IPS DF 19.7 (cell line): ENCODE results near the gene REG4.
"Not testable (repeated sequence)": the region's sequence is repeated elsewhere in the genome, so short reads cannot be mapped to it uniquely, and the experiment has no call there.

Source experiments
- DNase-seq: peaks from one replicate; pipeline ENCODE4 v3.0.0-alpha.2; 2013; ENCODE audit warnings: low read depth, low spot score

The REG4 gene

DNA sequence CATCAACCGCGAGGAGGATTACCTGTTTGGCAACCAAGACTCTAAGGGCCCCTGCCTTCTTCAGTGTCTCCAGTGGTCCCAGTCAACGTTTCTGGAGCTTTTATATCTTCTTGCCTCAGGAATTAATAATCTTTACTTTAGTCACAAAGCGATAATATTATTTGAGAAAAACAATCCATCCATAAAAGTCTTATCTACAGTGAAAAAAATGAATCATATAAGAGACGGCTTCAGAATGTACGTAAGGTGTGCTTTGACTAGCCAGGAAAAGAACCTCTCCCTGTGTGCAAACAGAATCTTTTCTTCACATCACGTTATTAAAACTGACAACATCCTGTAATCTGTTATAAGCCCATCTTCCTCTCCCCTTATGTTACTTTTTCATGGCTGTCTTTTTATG lies at the start of gene REG4:
Gene REG4 (minus strand): TSS at position 74 of the 400 bp plus-strand sequence. CDS start 2,691 bp downstream, outside the sequence.
- DNase-seq, result no peak

DNA sequence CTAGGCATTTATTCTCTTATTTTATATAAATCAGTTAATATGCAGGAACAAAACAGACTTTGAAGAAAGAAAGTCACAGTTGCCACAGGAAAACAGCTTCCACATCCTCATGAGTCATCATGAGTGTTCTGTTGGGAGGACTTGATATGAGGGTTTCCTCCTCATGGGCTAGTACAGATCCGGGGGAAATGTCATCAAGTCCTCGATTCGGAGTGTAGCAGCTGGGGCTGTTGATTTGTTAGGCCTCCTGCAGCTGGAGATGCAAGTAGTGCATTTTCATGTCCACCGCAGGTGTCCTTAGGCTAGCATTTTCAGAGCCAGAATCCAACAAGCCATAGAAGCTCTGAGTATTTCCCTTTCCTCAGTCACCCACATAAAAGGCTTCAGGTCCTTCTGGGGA lies 48.4 kb upstream of the REG4 start:
- no peak for DNase-seq

DNA sequence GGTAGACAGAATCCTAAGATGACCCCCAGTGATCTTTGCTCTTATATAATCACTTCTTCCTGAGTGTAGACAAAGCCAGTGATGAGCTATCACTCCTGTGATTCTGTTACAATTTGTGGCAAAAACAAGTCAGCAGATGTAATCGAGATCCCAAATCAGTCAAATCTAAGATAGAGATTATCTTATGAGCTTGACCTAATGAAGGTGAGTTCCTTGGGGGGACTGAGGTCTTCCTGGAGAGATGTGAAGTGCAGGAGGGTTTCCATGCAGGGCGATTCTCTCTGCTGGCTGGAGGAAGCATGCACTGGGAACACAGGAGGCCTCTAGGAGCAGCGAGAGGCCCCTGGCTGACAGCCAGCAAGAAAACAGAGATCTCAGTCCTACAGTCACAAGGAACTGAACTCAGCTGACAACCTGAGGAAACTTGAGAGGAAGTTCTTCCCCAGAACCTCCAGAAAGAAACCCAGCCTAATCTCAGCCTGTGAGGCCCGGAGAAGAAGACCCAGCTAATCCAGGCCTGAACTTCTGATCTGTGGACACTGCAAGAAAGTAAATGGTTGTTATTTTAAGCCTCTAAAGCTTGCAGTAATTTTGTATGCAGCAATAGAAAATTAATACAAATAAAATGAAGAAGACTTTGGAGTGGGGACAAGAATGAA lies 47.4 kb upstream of the REG4 start:
- not testable (repeated sequence) for DNase-seq

DNA sequence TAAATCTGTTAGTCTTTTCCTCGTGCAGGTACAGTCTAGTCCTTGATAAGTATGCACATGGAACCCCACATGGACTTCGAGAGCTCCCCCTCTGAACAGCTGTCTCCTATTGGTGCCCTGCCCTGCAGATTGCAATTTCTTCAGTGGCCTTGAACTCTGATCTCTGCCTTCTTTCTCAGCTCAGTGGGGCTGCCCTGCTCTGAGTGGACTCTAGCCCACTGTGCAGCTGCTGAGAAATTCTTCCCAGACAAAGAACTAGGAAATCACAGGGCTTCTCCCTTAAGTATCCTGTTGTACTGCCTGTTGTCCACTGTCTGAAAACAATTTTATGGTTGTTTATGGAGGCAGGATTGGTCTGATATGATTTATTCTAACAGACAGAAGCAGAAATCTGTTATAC lies 46.9 kb upstream of the REG4 start:
- no peak for DNase-seq

DNA sequence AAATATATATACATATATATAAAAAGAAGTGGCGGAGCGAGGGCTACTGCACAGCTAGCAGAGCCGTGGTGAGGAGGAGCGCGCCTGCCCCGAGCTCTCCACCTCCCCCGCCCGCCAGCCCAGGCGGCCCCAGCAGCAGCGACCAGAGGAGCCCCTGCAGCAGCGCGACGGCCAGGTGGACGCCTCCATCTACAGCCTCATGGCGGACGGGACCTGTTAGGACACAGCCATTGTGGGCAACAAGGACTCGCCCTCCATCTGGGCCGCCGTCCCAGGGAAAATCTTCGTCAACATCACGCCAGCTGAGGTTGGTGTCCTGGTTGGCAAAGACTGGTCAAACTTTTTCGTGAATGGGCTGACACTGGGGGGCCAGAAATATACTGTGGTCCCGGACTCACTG lies 41.9 kb upstream of the REG4 start:
- DNase-seq, result no peak

DNA sequence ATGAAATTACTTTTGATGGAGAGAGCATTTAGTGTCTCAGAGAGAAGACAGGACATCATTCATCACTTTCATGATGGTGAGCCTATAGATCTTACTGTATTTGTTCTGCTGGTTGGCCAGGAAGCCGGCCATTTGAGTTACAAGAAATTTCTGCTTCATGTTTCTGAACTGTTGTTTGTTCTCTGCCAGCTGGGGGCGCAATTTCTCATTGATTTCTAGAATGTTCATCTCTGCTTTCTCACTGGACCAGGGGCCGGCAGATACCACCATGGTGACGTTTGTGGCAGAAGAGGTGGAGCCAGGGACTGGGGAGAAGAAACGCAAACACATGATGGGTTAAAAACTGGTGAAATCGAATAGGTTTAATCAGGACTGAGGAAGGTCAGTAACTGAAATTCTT lies 32.9 kb upstream of the REG4 start:
- DNase-seq, result not testable (repeated sequence)

DNA sequence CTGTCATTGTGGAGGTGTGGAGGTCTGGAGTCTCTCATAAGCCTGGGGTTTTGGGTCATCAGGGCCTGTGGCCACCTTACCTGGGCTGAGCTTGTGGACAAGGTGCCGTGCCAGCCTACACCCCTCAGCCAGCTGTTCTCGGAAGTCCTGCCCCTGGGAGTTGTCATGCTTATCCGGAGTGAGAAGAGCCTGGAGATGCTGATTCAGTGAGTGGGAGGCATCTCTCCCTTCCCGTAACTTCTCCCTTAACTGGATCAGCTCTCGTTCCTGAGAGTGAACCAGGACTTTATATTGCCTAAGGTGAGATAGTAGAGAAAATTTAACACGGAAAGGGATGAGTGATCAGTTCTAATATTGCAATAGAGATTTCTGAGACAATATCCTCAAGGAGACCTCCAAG lies 30.0 kb upstream of the REG4 start:
- DNase-seq, result no peak

DNA sequence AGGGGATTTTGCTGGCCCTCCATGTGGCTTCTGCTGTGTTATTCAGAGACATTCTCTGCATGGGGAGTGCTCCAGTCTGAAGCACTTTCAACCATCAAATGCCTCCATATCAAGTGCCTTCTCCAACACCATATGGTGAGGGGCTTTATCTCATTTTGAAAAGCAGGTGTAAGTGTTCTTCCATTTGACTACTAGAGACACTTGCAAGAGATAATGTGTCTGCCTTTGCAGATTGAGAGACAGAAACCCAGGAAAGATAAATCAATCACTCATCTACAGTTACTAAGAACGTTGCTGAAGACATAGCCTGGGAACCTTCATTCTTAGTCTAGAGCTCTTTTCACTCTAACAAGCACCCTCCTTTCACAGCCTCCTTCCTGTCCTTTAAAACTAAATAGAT lies 29.5 kb upstream of the REG4 start:
- DNase-seq, result no peak

DNA sequence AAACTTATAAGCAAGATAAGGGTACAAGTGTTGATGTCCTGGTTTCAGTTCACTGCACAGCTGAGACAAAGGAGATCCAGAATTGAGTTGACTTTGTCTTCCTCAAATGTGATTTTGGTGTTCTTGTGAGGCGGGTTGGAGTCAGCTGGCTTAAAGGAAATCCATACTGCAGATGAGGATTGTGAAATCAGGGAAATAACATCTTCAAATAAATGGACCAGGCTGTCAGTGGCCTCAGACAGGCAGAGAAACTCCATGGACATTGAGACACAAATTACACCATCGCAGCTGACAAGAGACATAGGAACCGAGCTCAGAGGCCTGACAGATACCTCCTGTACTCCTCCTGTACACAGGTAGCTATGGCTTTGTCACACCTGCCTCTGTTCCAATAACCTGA lies 27.0 kb upstream of the REG4 start:
- DNase-seq, result no peak

DNA sequence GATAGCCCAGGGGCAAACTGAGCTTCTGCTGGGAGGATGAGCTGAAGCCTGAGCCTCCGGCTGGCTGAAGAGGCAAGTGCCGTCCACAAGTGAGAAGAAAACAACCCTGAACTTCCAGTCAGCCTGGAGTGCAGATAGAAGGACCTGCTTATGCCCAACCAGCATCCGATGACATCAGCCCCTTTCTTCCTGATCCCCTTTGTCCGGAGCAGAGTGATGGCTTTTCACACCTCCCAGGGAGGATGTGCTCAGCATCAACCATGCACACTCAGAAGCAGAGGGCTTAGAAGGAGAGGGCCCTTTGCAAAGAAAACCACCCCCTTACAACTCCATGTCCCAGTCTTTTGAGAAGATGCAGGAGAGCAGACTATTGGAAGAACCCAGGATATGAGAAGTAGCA lies 23.7 kb upstream of the REG4 start:
- DNase-seq, result no peak

DNA sequence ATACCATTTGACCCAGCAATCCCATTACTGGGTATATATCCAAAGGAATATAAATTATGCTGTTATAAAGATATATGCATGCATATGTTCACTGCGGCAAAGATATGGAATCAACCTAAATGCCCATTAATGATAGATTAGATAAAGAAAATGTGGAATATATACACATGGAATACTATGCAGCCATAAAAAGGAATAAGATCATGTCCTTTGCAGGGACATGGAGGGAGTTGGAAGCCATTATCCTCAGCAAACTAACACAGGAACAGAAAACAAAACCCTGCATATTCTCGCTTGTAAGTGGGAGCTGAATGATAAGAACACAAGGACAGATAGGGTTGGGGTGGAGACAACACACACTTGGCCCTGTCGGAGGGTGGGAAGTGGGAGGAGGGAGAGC lies 19.8 kb upstream of the REG4 start:
- no peak for DNase-seq

DNA sequence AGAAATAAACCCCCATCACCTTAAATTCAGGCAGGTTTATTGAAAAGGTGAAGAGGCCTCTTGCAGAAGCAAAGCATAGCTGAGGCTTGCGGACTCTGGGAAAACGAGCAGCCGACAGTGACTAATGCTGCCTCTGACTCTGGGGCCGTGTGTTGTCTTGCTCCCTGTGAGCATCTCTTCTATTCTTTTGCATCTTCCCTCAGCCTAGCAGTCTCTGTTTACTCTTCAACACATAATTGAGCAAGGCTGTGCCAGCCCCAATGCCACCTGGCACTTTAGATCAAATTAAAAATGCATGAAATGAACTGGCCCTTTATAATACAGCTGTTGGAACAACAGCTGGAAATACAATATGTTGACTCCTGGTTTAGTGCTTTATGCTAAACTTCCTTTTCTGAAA lies 18.4 kb upstream of the REG4 start:
- no peak for DNase-seq

DNA sequence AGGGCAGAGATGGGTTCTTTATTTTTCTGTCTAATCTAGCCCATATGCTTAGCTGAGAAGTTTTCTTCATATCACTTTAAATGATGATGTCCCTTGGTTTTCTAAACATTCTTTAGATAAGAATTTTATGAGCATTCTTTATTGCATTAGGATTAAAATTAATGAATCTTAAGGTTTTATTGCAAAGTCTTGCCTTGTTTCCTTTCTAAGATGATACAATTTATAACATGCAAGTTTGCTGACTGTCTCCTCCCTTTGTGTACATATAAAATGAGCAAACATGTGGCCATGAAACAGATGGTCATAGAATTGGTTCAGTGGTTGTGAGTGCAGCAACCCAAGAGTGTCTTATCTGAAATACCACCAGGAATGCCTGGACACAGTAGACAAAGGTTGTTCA lies 17.7 kb upstream of the REG4 start:
- not testable (repeated sequence) for DNase-seq

DNA sequence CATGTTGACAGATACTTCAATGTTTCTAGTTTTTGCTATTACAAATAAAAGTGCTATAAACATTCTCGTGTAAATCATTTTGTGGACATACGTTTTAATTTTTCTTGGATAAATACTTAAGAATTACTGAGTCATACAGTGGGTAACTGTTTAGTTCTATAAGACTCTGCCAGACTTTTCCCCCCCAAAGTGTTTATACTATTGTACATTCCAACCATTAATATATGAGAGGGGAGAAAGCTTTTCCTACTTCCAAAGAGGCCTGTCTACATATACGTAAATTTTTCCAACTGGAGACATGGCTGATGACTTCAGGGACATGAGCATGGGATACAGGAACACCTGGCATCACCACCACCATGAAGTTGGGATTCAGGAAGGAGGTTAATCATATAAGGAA lies 17.0 kb upstream of the REG4 start:
- no peak for DNase-seq

DNA sequence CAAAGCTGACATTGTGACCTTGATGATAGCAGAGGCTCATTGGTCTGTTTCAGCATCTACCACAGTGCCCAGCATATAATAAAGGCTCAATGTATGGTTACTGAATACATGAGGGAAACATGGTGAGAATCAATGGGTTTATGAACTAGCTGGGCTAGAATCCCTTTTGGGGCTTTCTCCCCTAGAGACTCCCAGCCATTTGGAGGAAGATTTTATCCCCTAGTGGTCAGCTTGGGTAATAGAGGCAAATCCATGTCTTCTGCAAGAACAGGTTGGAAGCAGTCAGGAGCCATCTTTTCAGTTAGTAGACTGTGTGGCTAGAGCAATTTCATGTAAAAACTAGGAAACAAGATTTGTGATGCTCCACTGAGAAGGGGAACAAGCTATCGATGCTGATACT lies 15.8 kb upstream of the REG4 start:
- peak; percentile 12 for DNase-seq

DNA sequence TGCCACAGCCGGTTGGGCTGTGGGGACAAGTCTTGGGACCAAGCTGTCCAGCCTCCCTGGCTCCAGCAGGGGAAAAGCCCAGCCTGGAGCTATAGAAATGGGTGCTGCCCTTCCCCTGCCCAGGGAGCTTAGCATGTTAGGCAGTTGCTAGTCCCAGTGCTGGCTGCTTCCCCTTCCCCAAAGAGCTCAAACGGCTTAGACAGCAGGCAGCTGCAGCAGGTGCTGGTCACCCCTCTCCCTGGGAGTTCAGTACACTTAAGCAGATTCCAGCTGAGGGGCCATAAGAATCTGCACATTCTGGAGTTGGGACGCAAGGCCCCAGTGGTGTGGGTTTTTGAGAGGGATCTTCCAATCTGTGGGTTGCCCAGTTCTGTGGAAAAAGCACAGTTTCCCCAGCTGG lies 11.1 kb upstream of the REG4 start:
- DNase-seq, result no peak

DNA sequence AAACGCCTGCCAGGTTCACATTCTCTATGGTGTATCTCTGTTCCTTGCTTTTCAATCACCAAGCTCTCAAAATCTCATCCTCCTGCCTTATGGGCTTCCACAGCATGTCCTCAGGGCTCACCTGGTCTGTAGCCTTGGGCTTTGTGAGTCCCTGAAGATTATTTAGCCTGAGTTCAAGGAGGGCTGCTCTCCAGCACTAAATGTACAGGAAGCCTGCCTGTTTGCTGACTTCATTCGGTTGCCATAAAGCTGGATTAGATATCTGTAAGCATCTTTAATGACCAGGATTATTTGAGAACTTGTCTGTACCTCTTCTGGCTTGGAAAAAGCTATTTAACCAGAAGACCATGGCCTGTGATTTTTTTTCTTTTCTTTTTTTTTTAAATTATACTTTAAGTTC lies 6.9 kb upstream of the REG4 start:
- DNase-seq, result no peak

DNA sequence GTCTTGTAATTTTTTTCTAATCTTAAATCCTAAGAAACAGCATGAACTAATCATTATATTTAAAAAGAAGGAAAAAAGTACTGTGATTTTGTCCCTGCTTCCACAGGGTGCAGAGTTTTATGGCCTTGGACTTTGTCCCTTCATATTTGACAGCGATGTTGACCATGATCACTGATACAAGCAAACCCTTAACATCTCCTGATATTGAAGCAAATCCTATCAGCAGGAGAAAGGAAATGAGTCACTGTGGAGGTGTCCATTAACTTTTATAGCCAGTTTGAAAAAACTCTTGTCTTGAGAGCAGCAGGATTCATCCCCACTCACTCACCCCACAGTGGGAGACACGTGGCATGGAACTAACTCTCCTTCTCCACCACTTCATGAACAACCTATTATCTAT lies 5.1 kb upstream of the REG4 start:
- DNase-seq, result no peak

DNA sequence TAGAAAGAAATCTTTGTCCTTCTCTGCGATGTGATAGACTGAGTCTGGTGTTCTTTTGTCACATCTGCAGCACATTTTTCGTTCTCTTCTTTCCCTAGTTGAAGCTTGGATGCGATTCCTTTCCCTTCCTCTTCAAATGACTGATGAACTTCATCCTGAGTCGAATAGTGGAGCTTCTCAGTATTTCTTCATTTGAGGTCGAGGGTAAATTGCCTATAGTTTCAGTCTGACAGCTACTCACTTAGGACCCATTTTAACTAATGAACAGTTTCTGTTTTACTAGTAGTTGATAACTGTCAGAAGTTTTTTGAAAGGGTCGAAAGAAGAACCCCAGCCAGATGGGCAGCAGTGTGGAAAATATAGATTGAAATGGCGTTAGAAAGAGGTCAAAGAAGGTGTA lies 4.7 kb upstream of the REG4 start:
- DNase-seq, result no peak

DNA sequence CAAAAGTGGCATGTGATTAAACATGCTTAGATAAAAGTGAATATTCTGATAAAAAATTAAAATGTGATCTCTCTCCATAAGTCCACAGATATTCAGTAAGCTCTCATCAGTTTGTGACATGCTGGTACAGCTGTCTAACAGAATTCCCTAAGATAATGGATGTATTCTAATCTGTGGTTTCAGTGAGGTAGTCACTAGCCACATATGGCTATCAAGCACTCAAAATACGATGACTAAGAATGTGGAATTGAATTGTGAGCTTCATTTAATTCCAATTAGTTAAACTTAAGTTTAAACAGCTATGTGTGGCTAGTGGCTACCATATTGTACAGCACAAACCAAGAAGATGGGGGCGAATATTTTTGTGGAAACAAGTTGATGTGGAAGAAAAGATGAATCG lies 4.1 kb upstream of the REG4 start:
- DNase-seq, result no peak

DNA sequence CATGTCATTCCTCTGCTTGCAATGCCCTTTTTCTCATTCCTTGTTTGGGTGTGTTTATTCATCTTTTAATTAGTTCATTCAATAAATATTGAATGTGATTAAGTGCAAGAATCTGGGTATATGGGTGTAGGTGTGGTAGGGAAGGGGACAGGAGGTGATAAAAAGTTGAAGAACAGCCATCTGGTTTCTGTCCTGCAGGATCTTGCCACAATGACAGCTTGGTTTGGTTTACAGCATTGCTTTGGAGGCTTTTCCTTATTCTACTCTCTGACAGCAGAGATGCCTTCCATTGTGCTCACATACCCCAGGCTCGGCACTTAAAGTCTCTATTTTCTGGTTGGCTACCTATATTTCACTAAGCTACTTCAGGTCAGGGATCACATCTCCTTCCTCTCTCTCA lies 3.0 kb upstream of the REG4 start:
- no peak for DNase-seq

DNA sequence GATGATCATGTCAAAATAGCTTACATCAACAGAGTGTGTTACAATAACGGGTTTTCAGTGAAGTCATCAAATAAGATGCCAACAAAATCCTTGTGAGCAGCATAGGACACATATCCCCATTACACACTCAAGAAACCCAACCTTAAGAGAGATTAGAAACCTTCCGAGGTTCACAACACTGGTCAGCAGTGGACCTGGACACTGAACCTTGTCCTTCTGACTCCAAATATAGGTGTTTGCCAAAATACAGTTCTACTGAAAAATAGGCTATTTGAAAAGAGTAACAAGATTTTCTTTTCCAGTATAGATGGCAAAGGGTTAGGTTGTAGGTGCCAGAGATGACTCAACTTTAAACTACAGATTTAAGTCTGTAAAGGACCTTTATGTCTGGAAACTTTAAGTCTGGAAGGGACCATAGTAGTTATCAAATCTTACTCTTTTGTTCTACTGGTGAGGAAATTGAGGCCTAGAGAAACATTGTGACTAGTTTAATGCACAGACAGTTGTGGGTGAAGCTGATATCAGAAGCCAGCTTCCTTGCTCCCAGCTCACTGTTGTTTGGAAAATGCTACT lies 811 bp upstream of the REG4 start:
- no peak for DNase-seq

DNA sequence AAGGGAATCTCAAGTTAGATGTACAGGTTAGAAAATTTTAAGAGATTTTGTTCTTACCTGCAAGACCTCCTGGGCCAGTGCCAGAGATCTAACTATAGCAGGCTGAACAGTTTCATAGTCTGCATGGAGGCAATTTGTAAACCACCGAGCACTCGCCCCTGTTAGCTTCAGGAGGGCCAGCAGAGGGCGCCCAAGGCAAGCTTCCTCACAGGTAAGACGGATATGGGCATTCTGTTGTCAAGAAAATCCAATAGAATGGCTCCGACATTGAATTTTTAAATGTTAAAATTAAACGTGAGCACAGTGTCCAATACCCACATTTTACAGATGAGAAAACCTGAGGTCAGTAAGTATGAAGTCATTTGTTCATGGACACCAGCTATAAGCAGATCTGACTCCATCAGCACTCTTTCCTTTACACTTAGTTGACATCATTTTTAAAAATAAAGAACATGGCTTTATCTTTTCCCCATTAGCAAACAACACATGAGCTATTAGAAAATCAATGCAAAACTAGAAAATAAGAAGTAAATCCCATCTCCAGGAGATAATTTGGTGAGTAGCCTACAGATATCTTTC lies 2.2 kb downstream of the REG4 start:
- peak; percentile 30 for DNase-seq

DNA sequence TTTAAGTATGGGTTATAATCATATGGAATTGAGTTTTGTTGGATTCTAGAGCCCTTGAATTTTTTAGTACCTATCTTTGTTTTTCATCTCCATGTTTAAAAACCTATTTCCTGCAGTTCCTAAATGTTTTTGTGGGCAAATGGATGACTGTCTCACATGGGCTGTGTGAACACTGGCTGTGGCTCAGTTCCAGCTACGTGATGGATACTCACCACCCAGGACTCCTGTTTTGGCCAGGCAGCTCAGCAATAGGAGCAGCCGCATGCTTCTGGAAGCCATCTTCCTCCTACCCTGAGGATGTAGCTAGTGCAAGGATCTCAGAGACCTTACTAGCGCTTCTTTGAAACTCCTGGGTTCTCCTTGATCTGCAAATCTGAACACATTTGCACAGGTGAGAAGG lies 2.8 kb downstream of the REG4 start:
- DNase-seq, result no peak
